IMR-90 (cell line): ENCODE measurements around the gene TESK2.

Experiments
- ELK1 ChIP-seq: fragments of 150-350 bp; IDR thresholded peaks from 2 replicates; pipeline ENCODE4 v1.6.1; 2016; ENCODE audit warnings: low read depth, mild to moderate bottlenecking, low read length, moderate library complexity, borderline replicate concordance
- POLR2A ChIP-seq: IDR thresholded peaks from 2 replicates; pipeline ENCODE4 v1.6.1; 2012; ENCODE audit warnings: mild to moderate bottlenecking, low read depth, low read length
- RAD21 ChIP-seq: IDR thresholded peaks from 2 replicates; pipeline ENCODE4 v1.6.1; 2012; ENCODE audit warnings: low read length, improper control_type of control experiment
- RCOR1 ChIP-seq: IDR thresholded peaks from 2 replicates; pipeline ENCODE4 v1.6.1; 2012; ENCODE audit warnings: mild to moderate bottlenecking, low read length, improper control_type of control experiment; ENCODE audit not compliant: insufficient replicate concordance
- RFX5 ChIP-seq: IDR thresholded peaks from 2 replicates; pipeline ENCODE4 v1.8.0; 2012; ENCODE audit warnings: low read depth, mild to moderate bottlenecking, low read length, moderate library complexity
- SMC3 ChIP-seq: fragments of 150-350 bp; IDR thresholded peaks from 2 replicates; pipeline ENCODE4 v1.6.1; 2016; ENCODE audit warnings: low read depth, mild to moderate bottlenecking, antibody characterized with exemption, low read length, moderate library complexity
- TF ChIP-seq, protein P1 (sequence below): conservative IDR thresholded peaks from 2 replicates; pipeline ENCODE4 v1.5.1; 2012; ENCODE audit warnings: mild to moderate bottlenecking, low read depth, low read length, improper control_type of control experiment

- TF ChIP-seq, protein P1, sequence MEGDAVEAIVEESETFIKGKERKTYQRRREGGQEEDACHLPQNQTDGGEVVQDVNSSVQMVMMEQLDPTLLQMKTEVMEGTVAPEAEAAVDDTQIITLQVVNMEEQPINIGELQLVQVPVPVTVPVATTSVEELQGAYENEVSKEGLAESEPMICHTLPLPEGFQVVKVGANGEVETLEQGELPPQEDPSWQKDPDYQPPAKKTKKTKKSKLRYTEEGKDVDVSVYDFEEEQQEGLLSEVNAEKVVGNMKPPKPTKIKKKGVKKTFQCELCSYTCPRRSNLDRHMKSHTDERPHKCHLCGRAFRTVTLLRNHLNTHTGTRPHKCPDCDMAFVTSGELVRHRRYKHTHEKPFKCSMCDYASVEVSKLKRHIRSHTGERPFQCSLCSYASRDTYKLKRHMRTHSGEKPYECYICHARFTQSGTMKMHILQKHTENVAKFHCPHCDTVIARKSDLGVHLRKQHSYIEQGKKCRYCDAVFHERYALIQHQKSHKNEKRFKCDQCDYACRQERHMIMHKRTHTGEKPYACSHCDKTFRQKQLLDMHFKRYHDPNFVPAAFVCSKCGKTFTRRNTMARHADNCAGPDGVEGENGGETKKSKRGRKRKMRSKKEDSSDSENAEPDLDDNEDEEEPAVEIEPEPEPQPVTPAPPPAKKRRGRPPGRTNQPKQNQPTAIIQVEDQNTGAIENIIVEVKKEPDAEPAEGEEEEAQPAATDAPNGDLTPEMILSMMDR = no peak
- no peak for TF ChIP-seq RAD21
- no peak for TF ChIP-seq RFX5
- no peak for TF ChIP-seq POLR2A
- no peak for TF ChIP-seq SMC3
- no peak for TF ChIP-seq RCOR1
- no peak for TF ChIP-seq ELK1
These were observed 31.6 kb upstream of the TESK2 start for GRCh38 chr1:45522324-45523104.
